ENCODE data around the gene KPNA6. TPM values are rescaled to one million over a fixed set of nuclear protein-coding genes. Genes with fewer than 3 reads are reported as not detected.

KPNA6 gene
- total RNA-seq, 4 donors from 2014 or later, result 35.3 to 51.2 (median 39.1) TPM

GRCh38 chr1:32194984-32195383 lies 87.1 kb downstream of the KPNA6 start:
- no peak for DNase-seq (ENCODE audit: low spot score)
- TF ChIP-seq, protein P1, sequence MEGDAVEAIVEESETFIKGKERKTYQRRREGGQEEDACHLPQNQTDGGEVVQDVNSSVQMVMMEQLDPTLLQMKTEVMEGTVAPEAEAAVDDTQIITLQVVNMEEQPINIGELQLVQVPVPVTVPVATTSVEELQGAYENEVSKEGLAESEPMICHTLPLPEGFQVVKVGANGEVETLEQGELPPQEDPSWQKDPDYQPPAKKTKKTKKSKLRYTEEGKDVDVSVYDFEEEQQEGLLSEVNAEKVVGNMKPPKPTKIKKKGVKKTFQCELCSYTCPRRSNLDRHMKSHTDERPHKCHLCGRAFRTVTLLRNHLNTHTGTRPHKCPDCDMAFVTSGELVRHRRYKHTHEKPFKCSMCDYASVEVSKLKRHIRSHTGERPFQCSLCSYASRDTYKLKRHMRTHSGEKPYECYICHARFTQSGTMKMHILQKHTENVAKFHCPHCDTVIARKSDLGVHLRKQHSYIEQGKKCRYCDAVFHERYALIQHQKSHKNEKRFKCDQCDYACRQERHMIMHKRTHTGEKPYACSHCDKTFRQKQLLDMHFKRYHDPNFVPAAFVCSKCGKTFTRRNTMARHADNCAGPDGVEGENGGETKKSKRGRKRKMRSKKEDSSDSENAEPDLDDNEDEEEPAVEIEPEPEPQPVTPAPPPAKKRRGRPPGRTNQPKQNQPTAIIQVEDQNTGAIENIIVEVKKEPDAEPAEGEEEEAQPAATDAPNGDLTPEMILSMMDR (IDR thresholded peaks at IDR 0.05), result no peak
- ATAC-seq (ENCODE audit: low FRiP score), result no peak

GRCh38 chr1:32195531-32195930 lies 87.7 kb downstream of the KPNA6 start:
- DNase-seq (ENCODE audit: low spot score) (no peak), ATAC-seq (ENCODE audit: low FRiP score) (no peak)
- TF ChIP-seq, protein P1 (IDR thresholded peaks at IDR 0.05), result no peak

- DNase-seq (ENCODE audit: low spot score) (no peak), ATAC-seq (ENCODE audit: low FRiP score) (no peak)
- TF ChIP-seq, protein P1 (IDR thresholded peaks at IDR 0.05), result no peak
Observed at GRCh38 chr1:32195972-32196823, 88.3 kb downstream of the KPNA6 start.

DNA sequence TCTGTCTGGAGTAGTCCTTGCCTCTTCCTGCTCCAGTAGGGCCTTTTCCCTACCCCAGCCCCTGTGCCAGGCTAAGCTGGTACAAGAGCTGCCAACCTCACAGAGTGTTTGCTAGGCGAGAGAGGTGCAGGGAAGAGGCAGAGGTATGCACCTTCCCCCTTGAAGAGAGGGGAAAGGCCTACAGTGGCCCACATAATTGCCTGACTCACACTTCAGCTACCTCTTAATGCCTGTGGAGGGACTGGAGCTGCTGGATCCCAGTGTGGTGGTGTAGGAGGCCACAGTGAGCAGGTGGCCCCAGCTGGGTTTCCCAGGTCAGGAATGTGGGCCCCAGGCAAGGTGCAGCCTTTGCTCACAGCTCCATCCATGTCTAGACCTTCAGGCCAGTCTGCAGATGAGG lies 89.2 kb downstream of the KPNA6 start:
- ATAC-seq (ENCODE audit: low FRiP score) (no peak), DNase-seq (ENCODE audit: low spot score) (no peak)
- TF ChIP-seq, protein P1 (IDR thresholded peaks at IDR 0.05), result no peak

DNA sequence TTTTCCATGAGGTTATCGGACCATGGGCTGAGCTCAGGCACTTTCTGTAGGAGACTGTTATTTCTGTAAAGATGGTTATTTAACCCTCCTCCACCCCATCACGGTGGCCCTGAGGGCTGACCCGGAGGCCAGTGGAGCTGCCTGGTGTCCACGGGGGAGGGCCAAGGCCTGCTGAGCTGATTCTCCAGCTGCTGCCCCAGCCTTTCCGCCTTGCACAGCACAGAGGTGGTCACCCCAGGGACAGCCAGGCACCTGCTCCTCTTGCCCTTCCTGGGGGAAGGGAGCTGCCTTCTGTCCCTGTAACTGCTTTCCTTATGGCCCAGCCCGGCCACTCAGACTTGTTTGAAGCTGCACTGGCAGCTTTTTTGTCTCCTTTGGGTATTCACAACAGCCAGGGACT lies 90.0 kb downstream of the KPNA6 start:
- TF ChIP-seq, protein P1 (IDR thresholded peaks at IDR 0.05), result no peak
- DNase-seq (ENCODE audit: low spot score) (no peak), ATAC-seq (ENCODE audit: low FRiP score) (no peak)

- TF ChIP-seq, protein P1 (IDR thresholded peaks at IDR 0.05), result no peak
- ATAC-seq (ENCODE audit: low FRiP score) (no peak), DNase-seq (ENCODE audit: low spot score) (no peak)
Observed at GRCh38 chr1:32198237-32199042, 90.6 kb downstream of the KPNA6 start.
